GM18505 (cell line): ENCODE data around the gene AOAH.
"Not testable (repeated sequence)": the region's sequence is repeated elsewhere in the genome, so short reads cannot be mapped to it uniquely, and the experiment has no call there.

Source experiments
- ATAC-seq: cut with Tn5 transposase; IDR thresholded peaks from one replicate; pipeline ENCODE4 v1.9.1; 2021; ENCODE audit not compliant: unreplicated experiment
- POLR2A ChIP-seq: IDR thresholded peaks from 4 replicates; pipeline ENCODE4 v1.6.1; 2011; ENCODE audit warnings: borderline replicate concordance; ENCODE audit not compliant: insufficient read depth, insufficient read length; ENCODE audit errors: extremely low read depth

Gene AOAH

GRCh38 chr7:36707465-36707864 lies 16.8 kb downstream of the AOAH start:
- TF ChIP-seq POLR2A, result no peak
- ATAC-seq, result no peak

DNA sequence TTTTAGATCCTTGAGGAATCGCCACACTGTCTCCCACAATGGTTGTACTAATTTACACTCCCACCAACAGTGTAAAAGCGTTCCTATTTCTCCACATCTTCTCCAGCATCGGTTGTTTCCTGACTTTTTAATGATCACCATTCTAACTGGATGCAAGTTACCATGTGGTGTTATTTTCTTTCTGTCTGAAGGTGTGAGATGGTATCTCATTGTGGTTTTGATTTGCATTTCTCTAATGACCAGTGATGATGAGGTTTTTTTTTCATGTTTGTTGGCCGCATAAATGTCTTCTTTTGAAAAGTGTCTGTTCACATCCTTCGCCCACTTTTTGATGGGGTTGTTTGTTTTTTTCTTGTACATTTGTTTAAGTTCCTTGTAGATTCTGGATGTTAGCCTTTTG lies 20.4 kb downstream of the AOAH start:
- not testable (repeated sequence) for ATAC-seq

GRCh38 chr7:36692456-36692855 lies 31.8 kb downstream of the AOAH start:
- TF ChIP-seq POLR2A, result no peak
- no peak for ATAC-seq

DNA sequence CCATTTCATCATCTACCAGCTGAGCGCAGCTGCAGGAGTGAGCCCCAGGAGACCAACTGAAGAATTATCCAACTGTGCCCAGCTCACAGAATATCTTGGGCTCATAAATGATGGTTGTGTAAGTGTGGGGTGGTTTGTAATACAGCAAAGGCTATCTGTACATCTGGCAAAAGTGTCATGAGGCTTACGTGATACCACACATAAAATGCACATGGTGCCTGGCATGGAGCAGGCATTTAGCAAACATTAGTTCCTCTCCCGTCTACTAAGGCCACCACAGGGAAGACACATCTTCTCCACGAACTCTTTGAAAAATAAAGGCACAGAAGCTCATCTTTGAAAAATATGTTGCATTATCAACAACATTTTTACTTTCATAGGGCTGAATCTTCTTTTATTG lies 32.3 kb downstream of the AOAH start:
- no peak for ATAC-seq
- TF ChIP-seq POLR2A, result no peak

GRCh38 chr7:36690514-36691187 lies 33.6 kb downstream of the AOAH start:
- TF ChIP-seq POLR2A, result no peak
- ATAC-seq, result no peak

DNA sequence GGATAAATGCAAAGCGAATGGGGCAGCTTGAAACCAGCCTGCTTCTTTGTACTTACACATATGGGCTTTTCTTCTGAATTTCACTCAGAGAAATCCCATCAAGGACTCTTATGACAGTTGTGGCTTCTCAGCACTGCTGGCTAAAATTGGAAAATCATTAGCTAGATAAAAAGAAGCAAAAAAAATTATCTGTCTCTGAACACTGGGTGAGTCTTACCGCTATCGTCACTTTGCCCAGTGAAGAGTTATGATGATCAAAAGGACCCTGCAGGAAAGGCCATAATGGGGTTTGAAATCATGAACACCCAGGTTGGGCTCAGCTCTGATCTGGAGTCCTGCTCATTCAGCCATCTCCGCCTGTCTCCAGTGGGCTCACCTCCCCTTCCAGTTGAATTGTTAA lies 34.3 kb downstream of the AOAH start:
- no peak for ATAC-seq
- no peak for TF ChIP-seq POLR2A

DNA sequence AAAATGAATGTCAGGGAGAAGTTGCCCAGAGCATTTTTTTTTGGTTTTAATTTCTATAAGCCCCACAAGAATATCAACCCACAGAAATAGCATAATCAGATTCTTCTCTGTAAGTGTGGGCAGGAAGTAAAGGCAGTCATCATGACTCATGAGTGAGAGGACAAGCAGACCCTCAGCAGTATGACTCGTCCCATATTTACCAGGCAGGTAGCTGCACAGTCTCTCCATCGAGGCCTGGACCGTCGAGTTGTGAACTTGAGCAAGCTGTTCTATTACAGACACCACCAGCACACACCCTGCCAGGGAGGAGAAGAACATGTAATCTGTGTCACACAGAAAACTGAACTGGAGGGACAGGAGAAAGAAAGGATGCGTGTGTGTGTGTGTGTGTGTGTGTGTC lies 37.8 kb downstream of the AOAH start:
- no peak for ATAC-seq
- no peak for TF ChIP-seq POLR2A

DNA sequence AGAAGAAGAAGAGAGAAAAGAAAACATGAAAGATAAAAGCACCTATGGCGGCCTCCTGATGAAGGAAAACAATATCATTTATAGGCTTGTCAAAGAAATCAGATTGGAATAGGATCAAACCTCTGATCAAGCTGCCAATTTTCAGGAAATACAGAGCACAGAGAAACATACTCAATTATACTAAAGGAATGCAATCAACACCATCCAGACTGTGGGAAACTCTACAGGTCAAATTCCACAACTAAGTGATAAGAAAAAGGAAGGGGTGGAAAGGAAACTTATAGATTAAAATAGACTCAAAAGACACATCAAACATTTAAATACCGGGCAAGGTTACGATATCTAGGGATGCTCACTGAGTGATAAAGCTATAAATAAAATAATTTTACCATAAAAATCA lies 39.3 kb downstream of the AOAH start:
- no peak for TF ChIP-seq POLR2A
- ATAC-seq, result no peak

GRCh38 chr7:36683695-36684357 lies 40.5 kb downstream of the AOAH start:
- no peak for ATAC-seq

GRCh38 chr7:36683111-36683510 lies 41.2 kb downstream of the AOAH start:
- ATAC-seq, result no peak
- TF ChIP-seq POLR2A, result no peak

More at GRCh38 chr7:36683695-36684357, 40.5 kb downstream of the AOAH start:
- TF ChIP-seq POLR2A, result no peak

DNA sequence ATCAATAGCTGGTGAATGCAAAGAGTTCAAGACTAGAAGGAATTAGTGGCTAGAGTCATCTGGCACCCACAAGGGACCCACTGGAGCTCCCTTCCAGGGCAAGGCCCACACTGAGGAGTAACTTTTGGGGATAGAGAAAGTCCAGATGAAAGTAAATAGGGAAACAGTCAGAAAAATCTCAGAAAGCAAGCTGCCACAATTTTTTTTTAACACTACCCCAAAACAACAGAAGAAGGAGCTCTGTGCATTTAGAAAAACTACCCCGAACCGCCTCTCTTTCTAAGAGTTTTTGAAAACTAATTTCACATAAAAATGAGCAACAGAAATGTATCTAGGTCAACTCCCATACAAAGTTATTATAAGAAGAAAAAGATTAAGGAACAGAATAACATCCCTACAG lies 42.2 kb downstream of the AOAH start:
- no peak for TF ChIP-seq POLR2A
- ATAC-seq, result no peak

- ATAC-seq, result no peak
- no peak for TF ChIP-seq POLR2A
Measured at GRCh38 chr7:36677769-36678437, 46.4 kb downstream of the AOAH start.

DNA sequence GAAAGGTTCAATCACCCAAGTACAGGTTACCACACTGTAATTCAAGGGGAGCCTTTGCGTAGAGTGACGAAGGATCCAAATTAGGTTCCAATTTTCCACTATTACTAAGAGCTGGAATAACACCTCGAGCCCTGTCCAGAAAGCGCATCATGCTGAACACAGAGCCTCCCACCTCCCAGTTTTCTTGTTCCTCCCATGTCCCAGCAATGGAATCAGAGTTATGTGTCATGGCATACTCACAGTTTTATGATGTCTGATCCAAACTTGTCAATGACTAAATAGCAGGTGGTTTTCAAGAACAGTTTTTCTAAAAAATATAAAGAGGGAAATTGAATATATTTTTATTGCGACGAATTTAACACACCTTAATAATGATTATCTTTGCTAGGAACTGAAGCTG lies 50.6 kb downstream of the AOAH start:
- no peak for ATAC-seq
- no peak for TF ChIP-seq POLR2A

- ATAC-seq, result no peak
- no peak for TF ChIP-seq POLR2A
Measured at GRCh38 chr7:36671432-36671829, 52.9 kb downstream of the AOAH start.

DNA sequence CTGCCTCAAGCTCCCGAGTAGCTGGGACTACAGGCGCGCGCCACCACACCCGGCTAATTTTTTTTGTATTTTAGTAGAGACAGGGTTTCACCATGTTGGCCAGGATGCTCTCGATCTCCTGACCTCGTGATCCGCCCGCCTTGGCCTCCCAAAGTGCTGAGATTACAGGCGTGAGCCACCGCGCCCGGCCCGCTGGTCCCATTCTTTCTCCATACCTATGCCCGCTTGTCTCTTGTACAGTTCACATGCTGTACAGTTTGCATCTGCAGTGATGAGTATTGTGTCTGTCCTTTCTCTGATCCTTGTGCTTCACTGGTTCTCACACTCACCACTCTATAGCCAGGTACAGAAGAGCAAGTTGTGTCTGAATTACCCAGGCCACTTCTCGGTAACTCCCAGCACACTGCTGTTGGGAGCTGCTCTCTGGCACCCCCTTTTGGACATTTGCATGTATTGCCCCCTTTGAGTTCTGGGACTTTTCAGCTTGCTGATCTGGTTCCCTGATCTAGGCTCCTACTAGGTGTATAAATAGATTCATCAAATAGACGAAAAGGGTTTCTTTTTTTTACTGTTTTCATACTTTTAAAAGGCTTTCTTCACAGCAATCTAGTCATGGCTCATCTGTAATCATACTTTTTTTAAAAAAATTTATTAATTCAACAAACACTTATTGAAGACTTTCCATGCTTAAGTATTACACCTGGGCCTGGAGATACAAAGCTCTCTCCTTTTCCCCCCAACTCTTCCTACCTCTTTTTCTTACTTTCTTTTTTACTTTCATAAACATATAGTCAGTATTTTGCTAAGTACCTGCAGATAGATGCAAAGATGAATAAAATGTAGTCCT lies 53.5 kb downstream of the AOAH start:
- ATAC-seq, result no peak
- TF ChIP-seq POLR2A, result no peak
